AG09309 (cell line): Measurements from ENCODE around the gene FBXO31.

Source experiments
- DNase-seq: peaks from one replicate; pipeline ENCODE4 v3.0.0-alpha.2; 2010; ENCODE audit warnings: low read depth
- H3K4me3 ChIP-seq: 2 replicates; pipeline ENCODE4 v1.5.1; 2011; ENCODE audit warnings: mild to moderate bottlenecking, low read depth, low read length, moderate library complexity; ENCODE audit not compliant: control insufficient read depth
- CTCF ChIP-seq: IDR thresholded peaks from 2 replicates; pipeline ENCODE4 v1.5.1; 2011; ENCODE audit warnings: mild to moderate bottlenecking, low read depth, low read length, inconsistent platforms; ENCODE audit not compliant: insufficient read depth, control insufficient read depth; ENCODE audit errors: missing control alignments

Gene FBXO31

GRCh38 chr16:87338155-87338765 is 45.3 kb downstream of the FBXO31 start:
- no peak for DNase-seq
- no peak overlapping the region for H3K4me3 ChIP-seq
- no peak for TF ChIP-seq CTCF

GRCh38 chr16:87337262-87337771 is 46.3 kb downstream of the FBXO31 start:
- DNase-seq = no peak
- H3K4me3 ChIP-seq = no peak overlapping the region
- TF ChIP-seq CTCF = no peak

- no peak for DNase-seq
- TF ChIP-seq CTCF = no peak
- no peak overlapping the region for H3K4me3 ChIP-seq
Observed at GRCh38 chr16:87336434-87337240, 46.9 kb downstream of the FBXO31 start.

GRCh38 chr16:87335625-87336433 is 47.7 kb downstream of the FBXO31 start:
- no peak for TF ChIP-seq CTCF
- H3K4me3 ChIP-seq = no peak overlapping the region
- DNase-seq = no peak

GRCh38 chr16:87334651-87335624 is 48.6 kb downstream of the FBXO31 start:
- TF ChIP-seq CTCF = no peak
- no peak overlapping the region for H3K4me3 ChIP-seq
- no peak for DNase-seq
